Measurements from ENCODE around the gene SLC25A29. TPM values are rescaled to one million over a fixed set of nuclear protein-coding genes. Genes with fewer than 3 reads are reported as not detected.
"Not testable (repeated sequence)": the region's sequence is repeated elsewhere in the genome, so short reads cannot be mapped to it uniquely, and the experiment has no call there.

The SLC25A29 gene
- total RNA-seq = 1 to 10 TPM; 1.5 to 2.2 TPM

GRCh38 chr14:100306101-100306997 lies at the start of gene SLC25A29:
TSS of gene SLC25A29 (minus strand) at chr14:100306444. CDS start at chr14:100306232, 212 bp downstream.
- DNase-seq = peak; percentile 58
- ChIA-PET POLR2A (no interaction called here), CTCF (interaction anchor here (1.1 to 1.2 kb wide), 2 partner anchors 10 to 41 kb away, joined by 3 to 4 read pairs; no protein-coding TSS in a partner anchor)
- peaks cover 33% of the 10 kb centered on the region for H3K27me3 Mint-ChIP-seq
- H3K4me1 Mint-ChIP-seq = peaks cover 16% of the 10 kb centered on the region
- peak within 1 kb of the TSS; percentile 70 for H3K4me3 Mint-ChIP-seq
- H3K9me3 Mint-ChIP-seq = no peaks in the 10 kb centered on the region
- peaks cover 4% of the 10 kb centered on the region for H3K36me3 Mint-ChIP-seq (ENCODE audit: low read depth)
- H3K27ac Mint-ChIP-seq = no peak within 1 kb of the TSS

DNA sequence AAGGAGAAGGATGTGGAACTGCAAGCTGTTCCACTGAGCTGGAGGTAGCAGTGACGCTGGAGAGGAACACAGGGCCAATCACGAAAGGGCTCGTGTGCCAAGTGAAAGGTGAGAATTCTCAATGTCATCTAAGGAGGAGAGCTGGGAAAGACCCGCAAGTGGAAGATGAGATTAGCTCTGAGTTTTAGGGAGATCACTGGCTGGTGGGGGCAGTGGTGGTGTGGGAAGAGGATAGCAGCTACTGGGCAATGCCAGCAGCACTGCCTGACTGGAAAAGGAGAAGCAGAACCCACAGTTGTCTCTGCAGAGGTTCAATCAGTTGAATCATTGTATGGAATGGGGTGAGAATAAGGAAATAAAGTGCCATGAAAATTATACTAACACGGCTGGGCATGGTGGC lies 44.7 kb upstream of the SLC25A29 start:
- no peak overlapping the region for H3K27ac Mint-ChIP-seq
- ChIA-PET CTCF (interaction anchor here (1.1 to 1.3 kb wide), 2 partner anchors 11 to 15 kb away, joined by 4 read pairs; no protein-coding TSS in a partner anchor), POLR2A (interaction anchor here (0.5 kb wide), 1 partner anchor 21 kb away, joined by 4 read pairs; no protein-coding TSS in a partner anchor)
- H3K4me1 Mint-ChIP-seq = peaks cover 2% of the 10 kb centered on the region
- no peak for DNase-seq
- H3K36me3 Mint-ChIP-seq (ENCODE audit: low read depth) = peaks cover 55% of the 10 kb centered on the region
- no peaks in the 10 kb centered on the region for H3K27me3 Mint-ChIP-seq
- no peaks in the 10 kb centered on the region for H3K9me3 Mint-ChIP-seq
- no peak overlapping the region for H3K4me3 Mint-ChIP-seq

DNA sequence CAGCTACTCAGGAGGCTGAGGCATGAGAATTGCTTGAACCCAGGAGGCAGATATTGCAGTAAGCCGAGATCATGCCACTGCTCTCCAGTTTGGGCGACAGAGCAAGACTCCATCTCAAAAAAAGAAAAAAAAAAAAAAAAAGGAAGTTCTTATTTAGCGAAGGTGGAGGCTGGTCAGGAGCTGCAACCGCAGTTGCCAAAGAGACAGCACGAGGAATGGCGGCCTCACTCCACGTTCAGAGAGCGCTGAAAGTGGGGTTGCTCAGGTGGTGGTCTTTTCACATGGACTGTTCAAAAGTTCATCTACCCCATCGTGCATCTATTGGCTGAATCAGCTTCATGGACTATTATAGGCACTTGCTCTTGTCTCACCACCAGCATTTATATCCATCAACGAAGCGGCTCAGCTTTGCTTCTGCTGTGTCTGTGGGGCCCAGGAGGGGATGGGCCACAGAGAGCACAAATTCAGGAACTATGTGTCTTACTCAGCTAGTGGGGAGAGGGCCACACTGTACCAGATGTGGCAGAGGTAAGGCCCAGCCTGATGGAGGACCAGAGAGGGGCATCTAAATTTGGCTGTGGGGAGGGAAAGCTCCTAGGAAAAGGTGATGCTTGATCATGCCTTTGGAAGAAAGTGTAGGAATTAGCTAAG lies 44.2 kb upstream of the SLC25A29 start:
- H3K27me3 Mint-ChIP-seq = no peaks in the 10 kb centered on the region
- ChIA-PET CTCF (interaction anchor here (0.7 to 1.7 kb wide), 4 partner anchors 11 to 295 kb away, joined by 3 to 4 read pairs (median 4); no protein-coding TSS in a partner anchor), POLR2A (interaction anchor here (0.5 kb wide), 1 partner anchor 21 kb away, joined by 4 read pairs; no protein-coding TSS in a partner anchor)
- no peak overlapping the region for H3K27ac Mint-ChIP-seq
- H3K9me3 Mint-ChIP-seq = no peaks in the 10 kb centered on the region
- peaks cover 2% of the 10 kb centered on the region for H3K4me1 Mint-ChIP-seq
- H3K4me3 Mint-ChIP-seq = no peak overlapping the region
- peaks cover 53% of the 10 kb centered on the region for H3K36me3 Mint-ChIP-seq (ENCODE audit: low read depth)
- DNase-seq = no peak

DNA sequence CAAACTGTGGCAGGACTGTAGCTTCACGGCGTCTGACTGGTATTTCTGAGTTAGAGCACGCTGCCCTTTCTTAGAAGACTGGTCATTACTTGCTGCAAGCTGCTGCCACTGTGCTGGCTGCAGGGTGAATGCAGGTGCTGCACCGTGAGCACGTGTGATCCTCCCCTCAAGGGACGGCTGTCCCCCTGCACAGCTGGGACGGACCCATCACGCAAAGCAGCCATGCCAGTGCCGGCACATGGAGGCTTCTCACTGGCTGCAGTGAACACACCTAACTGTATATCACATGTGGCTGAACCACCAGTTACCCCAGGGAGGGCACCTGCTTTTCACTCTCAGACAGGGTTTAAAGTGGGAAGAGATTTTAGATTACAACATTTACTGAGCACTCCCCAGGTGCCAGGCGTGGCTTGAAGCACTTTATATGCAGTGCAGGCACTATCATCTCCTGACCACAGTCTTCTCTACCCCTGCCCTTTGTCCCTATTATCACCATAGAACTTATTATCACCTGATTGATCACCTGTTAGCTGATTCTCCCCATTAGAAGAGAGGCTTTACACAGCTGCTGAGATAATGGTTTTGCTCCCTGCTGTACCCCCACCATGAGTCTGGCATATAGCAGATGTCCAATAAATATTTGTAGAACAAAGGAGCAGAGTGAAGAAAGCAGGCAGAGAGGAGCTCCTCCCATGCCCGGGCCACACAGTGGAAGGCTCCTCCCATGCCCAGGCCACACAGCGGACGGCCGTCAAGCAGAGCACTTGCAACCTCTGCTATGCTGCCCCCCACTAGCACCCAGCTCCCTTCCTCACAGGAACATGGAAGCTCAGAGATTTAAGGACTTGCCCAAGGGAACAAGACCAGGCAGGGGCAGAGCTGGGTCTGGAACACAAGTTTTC lies 42.8 kb upstream of the SLC25A29 start:
- DNase-seq = no peak
- Mint-ChIP-seq H3K27ac (no peak overlapping the region), H3K36me3 (ENCODE audit: low read depth) (peaks cover 44% of the 10 kb centered on the region), H3K9me3 (no peaks in the 10 kb centered on the region), H3K4me1 (peaks cover 2% of the 10 kb centered on the region), H3K27me3 (no peaks in the 10 kb centered on the region), H3K4me3 (no peak overlapping the region)
- POLR2A ChIA-PET = no interaction called here
- CTCF ChIA-PET = interaction anchor here (0.5 to 1.7 kb wide), 7 partner anchors 8 to 297 kb away, joined by 3 to 4 read pairs (median 3); no protein-coding TSS in a partner anchor

- no peaks in the 10 kb centered on the region for H3K27me3 Mint-ChIP-seq
- H3K27ac Mint-ChIP-seq = no peak overlapping the region
- CTCF ChIA-PET = interaction anchor here (1.1 to 1.6 kb wide), 3 partner anchors 22 to 155 kb away, joined by 3 read pairs; no protein-coding TSS in a partner anchor
- H3K36me3 Mint-ChIP-seq (ENCODE audit: low read depth) = peaks cover 41% of the 10 kb centered on the region
- peaks cover 2% of the 10 kb centered on the region for H3K4me1 Mint-ChIP-seq
- POLR2A ChIA-PET = no interaction called here
- no peak overlapping the region for H3K4me3 Mint-ChIP-seq
- no peak for DNase-seq
- no peaks in the 10 kb centered on the region for H3K9me3 Mint-ChIP-seq
Observed at GRCh38 chr14:100348253-100348729, 42.0 kb upstream of the SLC25A29 start.

DNA sequence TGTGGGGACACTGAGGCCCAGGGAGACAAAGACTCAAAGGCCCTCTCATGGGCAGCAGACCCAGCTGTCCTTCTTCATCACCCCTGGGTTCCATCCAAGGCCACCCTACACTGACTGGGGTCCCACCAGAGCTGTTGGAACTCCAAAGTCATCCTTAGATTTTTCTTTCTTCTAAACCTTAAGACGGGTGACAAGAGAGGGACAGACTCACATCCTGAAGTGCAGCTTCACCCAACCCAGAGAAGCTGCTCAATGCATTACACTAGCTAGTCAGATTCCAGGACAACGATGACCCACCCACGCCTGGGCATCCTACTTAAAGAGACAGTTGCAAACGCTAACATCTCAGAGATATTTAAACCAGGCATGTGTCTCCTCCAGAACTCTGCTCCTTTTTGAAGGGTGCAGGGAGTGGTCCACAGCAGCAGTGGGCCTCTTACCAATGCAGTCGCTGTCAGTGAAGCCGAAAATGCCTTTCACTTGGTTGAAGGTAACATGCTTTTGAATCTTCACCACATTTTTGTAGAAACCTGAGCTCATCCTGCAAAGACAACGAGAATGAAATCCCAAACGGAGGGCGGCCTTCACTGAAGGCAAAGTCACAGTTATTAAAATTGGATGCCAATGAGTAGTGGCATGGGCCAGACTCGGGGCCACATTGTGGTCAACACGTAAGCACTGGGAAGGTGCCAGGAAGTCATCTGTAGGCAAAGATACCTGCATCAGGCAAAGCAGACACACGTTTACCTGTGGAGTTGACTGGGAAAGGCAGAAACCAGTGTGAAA lies 40.3 kb upstream of the SLC25A29 start:
- no peak overlapping the region for H3K4me3 Mint-ChIP-seq
- ChIA-PET POLR2A (no interaction called here), CTCF (interaction anchor here (1.7 kb wide), 1 partner anchor 39 kb away, joined by 4 read pairs; no protein-coding TSS in a partner anchor)
- no peak for DNase-seq
- H3K27me3 Mint-ChIP-seq = no peaks in the 10 kb centered on the region
- peaks cover 16% of the 10 kb centered on the region for H3K4me1 Mint-ChIP-seq
- H3K9me3 Mint-ChIP-seq = no peaks in the 10 kb centered on the region
- peaks cover 44% of the 10 kb centered on the region for H3K36me3 Mint-ChIP-seq (ENCODE audit: low read depth)
- peak overlapping the region; percentile 51 for H3K27ac Mint-ChIP-seq

DNA sequence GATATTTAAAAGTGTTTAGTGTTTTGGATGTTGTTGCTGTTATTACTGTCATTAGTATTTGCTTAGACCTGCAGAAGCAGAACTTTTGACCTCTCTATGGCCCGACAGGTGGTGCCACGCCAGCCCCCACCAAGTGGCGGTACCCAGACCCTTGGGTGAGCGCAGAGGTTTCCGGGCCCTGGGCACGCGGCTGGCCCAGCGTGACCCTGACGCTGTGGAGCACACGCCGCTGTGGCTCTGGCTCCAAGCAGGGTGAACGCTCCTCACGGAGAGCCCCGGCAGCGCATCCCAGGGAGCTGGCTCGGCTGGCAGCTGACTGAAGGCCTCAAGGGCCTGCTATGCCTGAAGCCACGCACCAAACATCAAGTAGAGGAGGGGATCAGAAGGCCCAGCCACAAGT lies 39.5 kb upstream of the SLC25A29 start:
- Mint-ChIP-seq H3K36me3 (ENCODE audit: low read depth) (peaks cover 42% of the 10 kb centered on the region), H3K27me3 (no peaks in the 10 kb centered on the region), H3K9me3 (no peaks in the 10 kb centered on the region), H3K27ac (no peak overlapping the region), H3K4me1 (peaks cover 22% of the 10 kb centered on the region), H3K4me3 (no peak overlapping the region)
- POLR2A ChIA-PET = no interaction called here
- no peak for DNase-seq
- CTCF ChIA-PET = interaction anchor here (1.7 kb wide), 1 partner anchor 39 kb away, joined by 4 read pairs; no protein-coding TSS in a partner anchor

DNA sequence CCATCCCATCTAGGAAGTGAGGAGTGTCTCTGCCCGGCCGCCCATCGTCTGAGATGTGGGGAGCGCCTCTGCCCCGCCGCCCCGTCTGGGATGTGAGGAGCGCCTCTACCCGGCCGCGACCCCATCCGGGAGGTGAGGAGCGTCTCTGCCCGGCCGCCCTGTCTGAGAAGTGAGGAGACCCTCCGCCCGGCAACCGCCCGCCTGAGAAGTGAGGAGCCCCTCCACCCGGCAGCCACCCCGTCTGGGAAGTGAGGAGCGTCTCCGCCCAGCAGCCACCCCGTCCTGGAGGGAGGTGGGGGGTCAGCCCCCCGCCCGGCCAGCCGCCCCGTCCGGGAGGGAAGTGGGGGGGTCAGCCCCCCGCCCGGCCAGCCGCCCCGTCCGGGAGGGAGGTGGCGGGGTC lies 38.4 kb upstream of the SLC25A29 start:
- POLR2A ChIA-PET, H3K9me3 Mint-ChIP-seq, H3K27me3 Mint-ChIP-seq, DNase-seq, CTCF ChIA-PET, H3K27ac Mint-ChIP-seq, H3K4me3 Mint-ChIP-seq: not testable (repeated sequence)
- peaks cover 26% of the 10 kb centered on the region for H3K4me1 Mint-ChIP-seq
- peaks cover 44% of the 10 kb centered on the region for H3K36me3 Mint-ChIP-seq (ENCODE audit: low read depth)

DNA sequence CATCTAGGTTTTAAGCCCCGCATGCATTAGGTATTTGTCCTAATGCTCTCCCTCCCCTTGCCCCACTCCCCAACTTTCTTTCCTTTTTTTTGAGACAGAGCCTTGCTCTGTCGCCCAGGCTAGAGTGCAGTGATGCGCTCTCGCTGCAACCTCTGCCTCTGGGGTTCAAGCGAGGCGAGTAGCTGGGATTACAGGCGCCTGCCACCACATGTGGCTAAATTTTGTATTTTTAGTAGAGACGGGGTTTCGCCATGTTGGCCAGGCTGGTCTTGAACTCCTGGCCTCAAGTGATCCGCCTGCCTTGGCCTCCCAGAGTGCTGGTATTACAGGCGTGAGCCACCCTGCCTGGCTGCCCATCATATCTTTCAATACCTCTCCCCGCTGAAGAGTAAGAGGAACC lies 36.6 kb upstream of the SLC25A29 start:
- H3K27me3 Mint-ChIP-seq, CTCF ChIA-PET, POLR2A ChIA-PET, H3K4me3 Mint-ChIP-seq, H3K9me3 Mint-ChIP-seq, DNase-seq: not testable (repeated sequence)
- H3K4me1 Mint-ChIP-seq = peaks cover 26% of the 10 kb centered on the region
- peak overlapping the region; percentile 13 for H3K27ac Mint-ChIP-seq
- peaks cover 45% of the 10 kb centered on the region for H3K36me3 Mint-ChIP-seq (ENCODE audit: low read depth)

- CTCF ChIA-PET = interaction anchor here (1.0 to 1.5 kb wide), 2 partner anchors 7 to 13 kb away, joined by 3 to 4 read pairs; no protein-coding TSS in a partner anchor
- Mint-ChIP-seq H3K27ac (peak overlapping the region; percentile 31), H3K4me3 (no peak overlapping the region), H3K27me3 (no peaks in the 10 kb centered on the region), H3K9me3 (no peaks in the 10 kb centered on the region), H3K4me1 (peaks cover 26% of the 10 kb centered on the region), H3K36me3 (ENCODE audit: low read depth) (peaks cover 49% of the 10 kb centered on the region)
- POLR2A ChIA-PET = no interaction called here
- no peak for DNase-seq
Observed at GRCh38 chr14:100342195-100342594, 36.0 kb upstream of the SLC25A29 start.

- Mint-ChIP-seq H3K36me3 (ENCODE audit: low read depth) (peaks cover 51% of the 10 kb centered on the region), H3K4me1 (peaks cover 26% of the 10 kb centered on the region), H3K27me3 (no peaks in the 10 kb centered on the region), H3K4me3 (no peak overlapping the region), H3K27ac (peak overlapping the region; percentile 72), H3K9me3 (no peaks in the 10 kb centered on the region)
- POLR2A ChIA-PET = no interaction called here
- CTCF ChIA-PET = interaction anchor here (0.8 to 1.9 kb wide), 6 partner anchors 8 to 304 kb away, joined by 3 to 4 read pairs (median 4); no protein-coding TSS in a partner anchor
- DNase-seq = no peak
Observed at GRCh38 chr14:100341301-100342031, 35.2 kb upstream of the SLC25A29 start.
